HepG2 (cell line): ENCODE measurements around the gene GPR107. TPM values are rescaled to one million over a fixed set of nuclear protein-coding genes. Genes with fewer than 3 reads are reported as not detected.

Source experiments
- ATAC-seq: fragments of 200-7000 bp; cut with Tn5 transposase; 3 replicates; pipeline ENCODE4 v1.9.1; 2020; ENCODE audit warnings: mild to moderate bottlenecking, moderate library complexity
- BruUV-seq: library from RNA; stranded (reverse); fragments of 400-500 nt; replicated peaks from 2 replicates; lab custom pipeline; 2021; lab: Mats Ljungman, UMichigan
- CTCF ChIA-PET: fragments of 300-600 bp; formaldehyde crosslinking; extraction: SDS; loops from one replicate; lab custom pipeline; 2021; ENCODE audit warnings: low total read pairs, inconsistent platforms, low intra/inter-chr PET ratio; lab: Yijun Ruan, JAX
- POLR2A ChIA-PET: fragments of 350-600 bp; sonication (Branson Sonifier 250); formaldehyde crosslinking; loops from one replicate; lab custom pipeline; 2020; ENCODE audit warnings: antibody characterized with exemption, inconsistent platforms; lab: Yijun Ruan, JAX
- DNase-seq: peaks from one replicate; pipeline ENCODE4 v3.0.0-alpha.2; 2015; ENCODE audit warnings: low spot score
- FAIRE-seq: peaks from 3 replicates; lab custom pipeline; 2011; peaks lifted over from hg19 to GRCh38; lab: Jason Lieb, UNC
- H2AFZ ChIP-seq: one replicate; pipeline ENCODE4 v1.6.1; 2011; ENCODE audit warnings: low read length, inconsistent platforms
- H3K27ac ChIP-seq: fragments of 300-600 bp; 3 replicates; pipeline ENCODE4 v1.8.0; 2011; ENCODE audit warnings: mixed run types, mild to moderate bottlenecking, mixed read lengths, low read length, inconsistent platforms; ENCODE audit not compliant: insufficient read depth; ENCODE audit errors: extremely low read length
- H3K27me3 ChIP-seq, 2 experiments: fragments of 200-600 bp in 1 of 2; 2 replicates in 1 of 2; 3 replicates in 1 of 2; pipeline versions ENCODE4 v1.6.0 to v1.8.0; 2011; ENCODE audit warnings: low read length in 2 of 2, mild to moderate bottlenecking in 2 of 2, moderate library complexity in 2 of 2, inconsistent platforms in 1 of 2; ENCODE audit not compliant: insufficient read depth in 2 of 2, control insufficient read depth in 1 of 2
- H3K36me3 ChIP-seq, 2 experiments: fragments of 200-600 bp in 1 of 2; replicated peaks in 1 of 2; 2 replicates in 1 of 2; 3 replicates in 1 of 2; pipeline versions ENCODE4 v1.5.1 to v1.8.0; 2011; ENCODE audit warnings: low read length in 2 of 2, inconsistent platforms in 1 of 2; ENCODE audit not compliant: insufficient read depth in 2 of 2, control insufficient read depth in 1 of 2
- H3K4me1 ChIP-seq: 2 replicates; pipeline ENCODE4 v1.5.1; 2012; ENCODE audit warnings: low read length, inconsistent platforms; ENCODE audit not compliant: insufficient read depth
- H3K4me2 ChIP-seq: 2 replicates; pipeline ENCODE4 v1.6.0; 2011; ENCODE audit warnings: low read depth, low read length, inconsistent platforms
- H3K4me3 ChIP-seq, 3 experiments: fragments of 200-600 bp in 1 of 3; sonication (generic), shearing (Covaris generic) in 1 of 3; replicated peaks in 1 of 3; 2 replicates each; pipeline ENCODE4 v1.5.1; 2011 to 2016; ENCODE audit warnings: low read length in 3 of 3, inconsistent platforms in 2 of 3, low read depth in 2 of 3, mild to moderate bottlenecking in 2 of 3, control low read depth in 1 of 3, mixed read lengths in 1 of 3; ENCODE audit not compliant: insufficient read depth in 1 of 3
- H3K79me2 ChIP-seq: one replicate; pipeline ENCODE4 v1.6.1; 2011; ENCODE audit warnings: low read length, inconsistent platforms; ENCODE audit not compliant: insufficient read depth
- H3K9ac ChIP-seq: 2 replicates; pipeline ENCODE4 v1.6.0; 2011; ENCODE audit warnings: mild to moderate bottlenecking, low read depth, low read length, inconsistent platforms; ENCODE audit not compliant: insufficient read depth
- H3K9me3 ChIP-seq: 2 replicates; pipeline ENCODE4 v1.5.1; 2012; ENCODE audit warnings: mild to moderate bottlenecking, low read length
- H4K20me1 ChIP-seq: 2 replicates; pipeline ENCODE4 v1.6.0; 2011; ENCODE audit warnings: inconsistent platforms, mild to moderate bottlenecking, low read length, moderate library complexity; ENCODE audit not compliant: insufficient read depth
- ATF7 ChIP-seq, 2 experiments: fragments of 450-650 bp in 1 of 2; sonication (generic) in 1 of 2; formaldehyde crosslinking in 1 of 2; IDR thresholded peaks; 2 replicates each; pipeline versions ENCODE4 v1.4.0 to v1.6.1; 2016 to 2020; ENCODE audit warnings: antibody characterized with exemption in 1 of 2, mild to moderate bottlenecking in 1 of 2, missing genetic modification reagents in 1 of 2
- CHD4 ChIP-seq: fragments of 200-600 bp; sonication (generic); IDR thresholded peaks from 2 replicates; pipeline ENCODE4 v1.7.0; 2017; ENCODE audit warnings: mild to moderate bottlenecking, low read length, borderline replicate concordance
- FOXM1 ChIP-seq: sonication (generic); formaldehyde crosslinking; IDR thresholded peaks from 2 replicates; pipeline ENCODE4 v1.5.0; 2020; ENCODE audit warnings: missing genetic modification reagents
- HDAC1 ChIP-seq: sonication (generic); formaldehyde crosslinking; IDR thresholded peaks from 2 replicates; pipeline ENCODE4 v1.5.1; 2020; ENCODE audit warnings: mild to moderate bottlenecking, missing genetic modification reagents
- HNF4A ChIP-seq: sonication (generic); formaldehyde crosslinking; IDR thresholded peaks from 2 replicates; pipeline ENCODE4 v1.4.0; 2020; ENCODE audit warnings: missing genetic modification reagents
- HNRNPH1 ChIP-seq: fragments of 200-400 bp; formaldehyde crosslinking; optimal IDR thresholded peaks from 2 replicates; pipeline ENCODE3; 2017; ENCODE audit warnings: mild to moderate bottlenecking, low read depth, low read length
- KDM2A ChIP-seq: sonication (generic); formaldehyde crosslinking; IDR thresholded peaks from 2 replicates; pipeline ENCODE4 v1.4.0; 2020; ENCODE audit warnings: low read depth, missing genetic modification reagents, borderline replicate concordance
- MTA3 ChIP-seq: sonication (generic); formaldehyde crosslinking; IDR thresholded peaks from 2 replicates; pipeline ENCODE4 v1.4.0; 2020; ENCODE audit warnings: missing genetic modification reagents
- TAF15 ChIP-seq: fragments of 200-400 bp; formaldehyde crosslinking; IDR thresholded peaks from one replicate; pipeline ENCODE4 v1.6.1; 2018; ENCODE audit warnings: mild to moderate bottlenecking, low read depth, low read length; ENCODE audit not compliant: poor library complexity, severe bottlenecking
- ZBTB8A ChIP-seq: sonication (generic); formaldehyde crosslinking; IDR thresholded peaks from 2 replicates; pipeline ENCODE4 v1.4.0; 2020; ENCODE audit warnings: mild to moderate bottlenecking, low read depth, missing genetic modification reagents, borderline replicate concordance
- ZNF160 ChIP-seq: sonication (generic); formaldehyde crosslinking; IDR thresholded peaks from 2 replicates; pipeline ENCODE4 v1.8.0; 2022; ENCODE audit warnings: mild to moderate bottlenecking, inconsistent platforms, missing genetic modification reagents
- ZNF205 ChIP-seq: IDR thresholded peaks from 2 replicates; pipeline ENCODE4 v1.6.1; 2018; ENCODE audit warnings: missing biosample characterization, missing genetic modification reagents
- ZNF282 ChIP-seq: fragments of 450-650 bp; IDR thresholded peaks from 2 replicates; pipeline ENCODE4 v1.6.1; 2018; ENCODE audit not compliant: partially characterized antibody
- ZNF768 ChIP-seq: sonication (generic); formaldehyde crosslinking; IDR thresholded peaks from 2 replicates; pipeline ENCODE4 v1.4.0; 2020; ENCODE audit warnings: missing genetic modification reagents
- WGBS: methylation state at CpG from one replicate; pipeline ENCODE4 v1.1.6; 2017; ENCODE audit warnings: low lambda C conversion rate; 5-methylcytosine and 5-hydroxymethylcytosine counted together
- in situ Hi-C: cut with HindIII; loops from 2 replicates; pipeline ENCODE4 v1.10.0; 2017; ENCODE audit warnings: low pct_unique_long_range_greater_than_20kb; ENCODE audit not compliant: extremely low pct_ligation_motif_present
- intact Hi-C: fragments of 100-400 bp; cut with micrococcal nuclease; formaldehyde crosslinking; loops from one replicate; pipeline ENCODE4 v1.10.0; 2022; ENCODE audit not compliant: unreplicated experiment
- polyA plus RNA-seq, 8 experiments: library from polyadenylated mRNA; depleted of rRNA in 3 of 8; stranded (reverse) in 7 of 8; unstranded in 1 of 8; fragments of >200 nt; fragmentation: Illumina TruSeq in 4 of 8; extraction: Trizol in 4 of 8; gene quantifications; 2 replicates each; pipeline versions ENCODE4 v1.2.1 to v1.2.3, GENCODE V29; 2011 to 2016; ENCODE audit warnings: low read depth in 4 of 8, missing spikeins in 1 of 8, mixed read lengths in 1 of 8; ENCODE audit not compliant: insufficient read depth in 1 of 8
- total RNA-seq, 5 experiments: library from RNA; depleted of rRNA; stranded (reverse); fragments of >200 nt; fragmentation: Illumina TruSeq; extraction: Trizol; gene quantifications; 2 replicates each; pipeline ENCODE4 v1.2.3, GENCODE V29; 2016; ENCODE audit warnings: low read depth in 1 of 5
- TF ChIP-seq, protein P1 (sequence below): sonication (generic); formaldehyde crosslinking; IDR thresholded peaks from 2 replicates; pipeline ENCODE4 v1.5.0; 2020; ENCODE audit warnings: mild to moderate bottlenecking, low read depth, missing genetic modification reagents, borderline replicate concordance
- TF ChIP-seq, protein P2 (sequence below): sonication (generic); formaldehyde crosslinking; IDR thresholded peaks from 2 replicates; pipeline ENCODE4 v1.9.0; 2021; ENCODE audit warnings: missing genetic modification reagents, borderline replicate concordance

GPR107 gene
- total and polyA plus RNA-seq, 2 of the 13 experiments (the other 11 are each of a cell fraction or from before 2014, with no cell fraction given) = 22.5 to 24.4 TPM

DNA sequence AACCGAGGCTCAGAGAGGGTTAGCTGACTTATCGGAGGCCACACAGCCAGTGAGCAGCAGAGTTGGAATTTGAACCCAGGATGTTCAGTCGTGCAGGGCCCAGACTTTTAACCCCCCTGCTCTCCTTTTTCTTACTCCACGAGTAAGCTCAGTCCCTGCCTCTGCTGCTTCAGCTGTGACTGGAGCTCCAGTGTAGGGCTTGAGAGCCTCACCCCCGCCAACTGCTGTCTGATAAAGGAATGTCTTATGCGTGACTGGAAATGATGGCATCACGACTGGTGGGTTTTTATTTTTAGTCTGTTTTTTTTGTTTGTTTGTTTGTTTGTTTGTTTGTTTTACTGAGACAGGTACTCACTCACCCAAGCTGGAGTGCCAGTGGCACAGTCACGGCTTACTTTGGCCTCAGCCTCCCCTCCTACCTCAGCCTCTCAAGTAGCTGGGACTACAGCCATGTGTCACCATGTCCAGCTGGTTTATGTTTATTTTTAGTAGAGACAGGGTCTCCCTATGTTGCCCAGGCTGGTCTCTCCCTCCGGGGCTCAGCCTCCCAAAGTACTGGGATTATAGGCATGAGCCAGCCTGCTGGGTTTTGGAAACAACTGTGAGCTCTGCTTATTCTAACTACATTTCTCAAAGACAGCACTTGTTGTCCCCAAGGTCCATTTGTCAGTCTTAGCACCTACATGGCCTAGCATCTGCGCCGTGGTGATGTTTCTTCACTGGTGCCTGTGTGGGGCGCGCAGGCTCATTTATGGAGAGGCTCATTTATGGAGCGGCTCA, 66.0 kb downstream of the GPR107 start:
- in situ Hi-C loops (loop anchor here (10.0 kb wide), 1 partner anchor 225 kb away; no protein-coding TSS in a partner anchor), intact Hi-C loops (no loop called here)
- ChIA-PET CTCF (no interaction called here), POLR2A (no interaction called here)
- Histone ChIP-seq H3K9ac (no peak overlapping the region), H3K27me3 (no peaks in the 10 kb centered on the region), H3K4me2 (no peak overlapping the region), H3K27ac (no peak overlapping the region), H4K20me1 (no peaks in the 10 kb centered on the region), H3K36me3 (peaks cover 11 to 62% of the 10 kb centered on the region in 2 experiments)
- FAIRE-seq = no peak
- TF ChIP-seq CHD4 (no peak), ZNF768 (CRISPR knock-in tag) (0 out of 2 replicates have a peak, but pooled peaks have one; percentile 42), KDM2A (CRISPR knock-in tag) (no peak), FOXM1 (CRISPR knock-in tag) (no peak), HDAC1 (CRISPR knock-in tag) (no peak), HNRNPH1 (no peak), ZNF282 (no peak)
- TF ChIP-seq, protein P1, sequence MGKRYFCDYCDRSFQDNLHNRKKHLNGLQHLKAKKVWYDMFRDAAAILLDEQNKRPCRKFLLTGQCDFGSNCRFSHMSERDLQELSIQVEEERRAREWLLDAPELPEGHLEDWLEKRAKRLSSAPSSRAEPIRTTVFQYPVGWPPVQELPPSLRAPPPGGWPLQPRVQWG (CRISPR knock-in tag) = no peak
- TF ChIP-seq, all 625 proteins: peak for 1
- H3K9me3 ChIP-seq = no peaks in the 10 kb centered on the region
- H3K79me2 ChIP-seq = no peaks in the 10 kb centered on the region
- WGBS = 91% methylated on average over 14 of the region's 14 CpGs
- no TSS peak for BruUV-seq
- no peak overlapping the region for H2AFZ ChIP-seq
- no peaks in the 10 kb centered on the region for H3K4me1 ChIP-seq
- ATAC-seq (no peak), DNase-seq (no peak)
- H3K4me3 ChIP-seq = no peak overlapping the region

DNA sequence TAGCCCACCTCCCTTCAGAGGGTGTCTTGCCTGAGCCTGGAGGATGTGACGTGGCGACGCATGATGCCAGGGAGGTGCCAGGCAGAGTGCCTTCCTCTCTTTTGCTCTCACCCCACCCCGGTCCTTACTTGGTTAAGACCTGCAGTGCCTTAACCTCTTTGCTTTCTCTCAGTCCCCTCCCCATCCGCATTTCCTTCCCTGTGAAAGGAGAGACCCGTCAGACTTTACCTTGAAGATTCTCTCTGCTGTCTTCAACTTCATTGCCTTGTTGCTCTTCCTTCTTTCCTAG, 66.5 kb downstream of the GPR107 start:
- intact Hi-C loops (no loop called here), in situ Hi-C loops (no loop called here)
- H3K4me3 ChIP-seq = no peak overlapping the region
- DNase-seq (no peak), FAIRE-seq (no peak), ATAC-seq (no peak)
- no peak overlapping the region for H3K9ac ChIP-seq
- no peaks in the 10 kb centered on the region for H3K79me2 ChIP-seq
- no peak overlapping the region for H3K27ac ChIP-seq
- WGBS = 83% methylated on average over 6 of the region's 6 CpGs
- no peaks in the 10 kb centered on the region for H4K20me1 ChIP-seq
- H3K4me2 ChIP-seq = no peak overlapping the region
- no peak overlapping the region for H2AFZ ChIP-seq
- H3K36me3 ChIP-seq = peaks cover 11 to 58% of the 10 kb centered on the region in 2 experiments
- no peaks in the 10 kb centered on the region for H3K27me3 ChIP-seq
- POLR2A ChIA-PET = no interaction called here
- H3K9me3 ChIP-seq = no peaks in the 10 kb centered on the region
- H3K4me1 ChIP-seq = no peaks in the 10 kb centered on the region
- CTCF ChIA-PET = no interaction called here
- no TSS peak for BruUV-seq
- no peak for TF ChIP-seq ZBTB8A (CRISPR knock-in tag)
- TF ChIP-seq ZNF768 (CRISPR knock-in tag) = no peak
- TF ChIP-seq, protein P2, sequence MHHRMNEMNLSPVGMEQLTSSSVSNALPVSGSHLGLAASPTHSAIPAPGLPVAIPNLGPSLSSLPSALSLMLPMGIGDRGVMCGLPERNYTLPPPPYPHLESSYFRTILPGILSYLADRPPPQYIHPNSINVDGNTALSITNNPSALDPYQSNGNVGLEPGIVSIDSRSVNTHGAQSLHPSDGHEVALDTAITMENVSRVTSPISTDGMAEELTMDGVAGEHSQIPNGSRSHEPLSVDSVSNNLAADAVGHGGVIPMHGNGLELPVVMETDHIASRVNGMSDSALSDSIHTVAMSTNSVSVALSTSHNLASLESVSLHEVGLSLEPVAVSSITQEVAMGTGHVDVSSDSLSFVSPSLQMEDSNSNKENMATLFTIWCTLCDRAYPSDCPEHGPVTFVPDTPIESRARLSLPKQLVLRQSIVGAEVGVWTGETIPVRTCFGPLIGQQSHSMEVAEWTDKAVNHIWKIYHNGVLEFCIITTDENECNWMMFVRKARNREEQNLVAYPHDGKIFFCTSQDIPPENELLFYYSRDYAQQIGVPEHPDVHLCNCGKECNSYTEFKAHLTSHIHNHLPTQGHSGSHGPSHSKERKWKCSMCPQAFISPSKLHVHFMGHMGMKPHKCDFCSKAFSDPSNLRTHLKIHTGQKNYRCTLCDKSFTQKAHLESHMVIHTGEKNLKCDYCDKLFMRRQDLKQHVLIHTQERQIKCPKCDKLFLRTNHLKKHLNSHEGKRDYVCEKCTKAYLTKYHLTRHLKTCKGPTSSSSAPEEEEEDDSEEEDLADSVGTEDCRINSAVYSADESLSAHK (CRISPR knock-in tag) = no peak
- no peak for TF ChIP-seq ATF7 (IDR thresholded peaks at IDR 0.05)
- TF ChIP-seq ATF7 (CRISPR knock-in tag; IDR thresholded peaks at IDR 0.05) = no peak
- no peak for TF ChIP-seq ZNF205 (CRISPR knock-in tag)
- no peak for TF ChIP-seq TAF15
- no peak for TF ChIP-seq ZNF160 (CRISPR knock-in tag)
- TF ChIP-seq MTA3 = no peak
- TF ChIP-seq HNF4A (CRISPR knock-in tag) = no peak
